HFFc6 (cell line): Measurements from ENCODE around the gene BSND. TPM values are rescaled to one million over a fixed set of nuclear protein-coding genes. Genes with fewer than 3 reads are reported as not detected.
A peak's percentile ranks its signal among the peaks of the same experiment; 100 is the strongest.

ENCODE experiments used
- DNase-seq: peaks from one replicate; pipeline ENCODE4 v3.0.0-alpha.2; 2018
- H3K27ac Mint-ChIP-seq: 2 replicates; pipeline ENCODE4 v1.8.0; 2020; ENCODE audit warnings: mild to moderate bottlenecking, mixed read lengths
- H3K27me3 Mint-ChIP-seq: 2 replicates; pipeline ENCODE4 v1.8.0; 2021; ENCODE audit warnings: mild to moderate bottlenecking, moderate library complexity, mixed read lengths; ENCODE audit not compliant: insufficient read depth
- H3K36me3 Mint-ChIP-seq: 2 replicates; pipeline ENCODE4 v1.8.0; 2021; ENCODE audit warnings: low read depth, mixed read lengths
- H3K4me1 Mint-ChIP-seq: 2 replicates; pipeline ENCODE4 v1.8.0; 2020; ENCODE audit warnings: low read depth, mixed read lengths
- H3K4me3 Mint-ChIP-seq: 2 replicates; pipeline ENCODE4 v1.8.0; 2020; ENCODE audit warnings: mild to moderate bottlenecking, moderate library complexity, mixed read lengths
- H3K9me3 Mint-ChIP-seq: 2 replicates; pipeline ENCODE4 v1.8.0; 2020; ENCODE audit warnings: mild to moderate bottlenecking, mixed read lengths
- CTCF ChIP-seq: fragments of 200-600 bp; sonication (generic); IDR thresholded peaks from 2 replicates; pipeline ENCODE4 v1.5.0; 2021; ENCODE audit warnings: antibody characterized with exemption, mild to moderate bottlenecking
- total RNA-seq, 6 experiments: library from RNA; stranded (reverse); fragmentation: NEBNext Ultra II Directional; extraction: Animal tissue kit (Norgen Biotek cat#: 25700); gene quantifications; 2 replicates in 1 of 6; 3 replicates in 5 of 6; pipeline ENCODE4 v1.2.3, GENCODE V29; 2021

BSND gene
- total RNA-seq, 6 experiments from 2014 or later, result not detected

- Mint-ChIP-seq H3K4me3 (no peak overlapping the region), H3K4me1 (peaks cover 5% of the 10 kb centered on the region; the same call in 1 of the 2 replicates), H3K27me3 (peaks cover 87% of the 10 kb centered on the region), H3K9me3 (no peaks in the 10 kb centered on the region), H3K36me3 (no peaks in the 10 kb centered on the region), H3K27ac (no peak overlapping the region)
- TF ChIP-seq CTCF, result no peak
- no peak for DNase-seq
Observed at GRCh38 chr1:55037733-55038551, 39.2 kb downstream of the BSND start.

DNA sequence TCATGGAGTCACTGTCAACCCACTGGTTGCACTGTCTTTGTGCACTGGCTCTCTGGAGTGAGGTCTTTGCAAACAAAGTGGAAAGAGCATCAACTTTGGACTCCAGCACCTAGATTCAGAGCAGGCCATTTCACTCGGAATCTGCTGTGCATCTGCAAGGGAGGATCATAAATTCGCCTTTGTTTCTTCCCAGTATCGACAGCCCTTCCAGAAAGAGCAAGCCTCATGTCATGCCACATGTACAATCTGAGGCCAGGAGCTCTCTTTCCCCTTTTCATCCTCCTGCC is 39.8 kb downstream of the BSND start:
- Mint-ChIP-seq H3K27ac (no peak overlapping the region), H3K36me3 (no peaks in the 10 kb centered on the region), H3K4me3 (no peak overlapping the region), H3K27me3 (peaks cover 84% of the 10 kb centered on the region), H3K4me1 (peaks cover 5% of the 10 kb centered on the region; the same call in 1 of the 2 replicates), H3K9me3 (no peaks in the 10 kb centered on the region)
- TF ChIP-seq CTCF, result no peak
- no peak for DNase-seq

DNA sequence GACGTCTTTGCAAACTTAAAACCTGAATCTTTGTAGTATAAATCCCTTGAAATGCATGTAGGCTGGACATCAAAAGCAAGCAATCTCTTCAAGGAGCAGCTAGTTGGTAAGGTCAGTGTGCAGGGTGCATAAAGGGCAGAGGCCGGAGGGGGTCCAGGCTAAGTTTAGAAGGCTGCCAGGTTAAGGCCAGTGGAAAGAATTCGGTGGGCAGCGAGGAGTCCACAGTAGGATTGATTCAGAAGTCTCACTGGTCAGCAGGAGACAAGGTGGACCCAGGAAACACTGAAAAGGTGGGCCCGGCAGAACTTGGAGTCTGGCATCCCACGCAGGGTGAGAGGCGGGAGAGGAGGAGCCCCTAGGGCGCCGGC is 40.2 kb downstream of the BSND start:
- H3K4me1 Mint-ChIP-seq, result peaks cover 5% of the 10 kb centered on the region; the same call in 1 of the 2 replicates
- H3K9me3 Mint-ChIP-seq, result no peaks in the 10 kb centered on the region
- H3K27me3 Mint-ChIP-seq, result peaks cover 79% of the 10 kb centered on the region
- DNase-seq, result no peak
- no peak for TF ChIP-seq CTCF
- no peak overlapping the region for H3K27ac Mint-ChIP-seq
- no peaks in the 10 kb centered on the region for H3K36me3 Mint-ChIP-seq
- H3K4me3 Mint-ChIP-seq, result no peak overlapping the region

GRCh38 chr1:55039342-55040082 is 40.8 kb downstream of the BSND start, which contains the start of gene PCSK9:
Gene PCSK9 (plus strand): TSS chr1:55039548. CDS start chr1:55039838, 290 bp downstream.
- Mint-ChIP-seq H3K27ac (no peak within 1 kb of the TSS), H3K9me3 (no peaks in the 10 kb centered on the region), H3K4me3 (peak within 1 kb of the TSS; percentile 23; the same call in 1 of the 2 replicates), H3K36me3 (no peaks in the 10 kb centered on the region), H3K4me1 (peaks cover 5% of the 10 kb centered on the region; the same call in 1 of the 2 replicates), H3K27me3 (peaks cover 75% of the 10 kb centered on the region)
- no peak for TF ChIP-seq CTCF
- DNase-seq, result no peak

GRCh38 chr1:55040083-55040932 is 41.6 kb downstream of the BSND start:
- Mint-ChIP-seq H3K27me3 (peaks cover 71% of the 10 kb centered on the region), H3K36me3 (no peaks in the 10 kb centered on the region), H3K27ac (no peak overlapping the region), H3K4me1 (peaks cover 5% of the 10 kb centered on the region; the same call in 1 of the 2 replicates), H3K4me3 (peak overlapping the region; percentile 23; the same call in 1 of the 2 replicates), H3K9me3 (no peaks in the 10 kb centered on the region)
- no peak for DNase-seq
- TF ChIP-seq CTCF, result no peak
